Neural progenitor cell (in vitro differentiated cells): Measurements from ENCODE around the gene SHROOM3.

ENCODE experiments used
- CTCF ChIP-seq: fragments of 200-600 bp; sonication (generic); IDR thresholded peaks from 2 replicates; pipeline ENCODE4 v1.5.1; 2017; ENCODE audit warnings: antibody characterized with exemption, mild to moderate bottlenecking
- EZH2 ChIP-seq: fragments of 200-600 bp; sonication (generic); IDR thresholded peaks from 2 replicates; pipeline ENCODE4 v1.6.1; 2017; ENCODE audit warnings: antibody characterized with exemption, mild to moderate bottlenecking, moderate library complexity
- EZH2phosphoT487 ChIP-seq: fragments of 200-600 bp; sonication (generic); IDR thresholded peaks from 2 replicates; pipeline ENCODE4 v1.6.1; 2017; ENCODE audit warnings: antibody characterized with exemption

- TF ChIP-seq CTCF (no peak), EZH2phosphoT487 (no peak), EZH2 (no peak)
These were observed 371.3 kb downstream of the SHROOM3 start for GRCh38 chr4:76806346-76806745.
